ENCODE data around the gene L1TD1.

Gene L1TD1

DNA sequence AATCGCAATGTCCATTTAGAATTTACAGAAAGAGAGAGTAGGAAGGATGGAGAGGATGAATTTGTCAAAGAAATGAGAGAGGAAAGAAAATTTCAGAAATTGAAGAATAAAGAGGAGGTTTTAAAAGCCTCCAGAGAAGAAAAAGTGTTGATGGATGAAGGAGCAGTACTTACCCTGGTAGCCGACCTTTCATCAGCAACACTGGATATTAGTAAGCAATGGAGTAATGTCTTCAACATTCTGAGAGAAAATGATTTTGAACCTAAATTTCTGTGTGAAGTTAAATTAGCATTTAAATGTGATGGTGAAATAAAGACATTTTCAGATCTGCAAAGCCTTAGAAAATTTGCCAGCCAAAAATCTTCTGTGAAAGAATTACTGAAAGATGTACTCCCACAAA lies 12.5 kb downstream of the L1TD1 start:
- DNase-seq (ENCODE audit: low read depth): no peak
- TF ChIP-seq, protein P1, sequence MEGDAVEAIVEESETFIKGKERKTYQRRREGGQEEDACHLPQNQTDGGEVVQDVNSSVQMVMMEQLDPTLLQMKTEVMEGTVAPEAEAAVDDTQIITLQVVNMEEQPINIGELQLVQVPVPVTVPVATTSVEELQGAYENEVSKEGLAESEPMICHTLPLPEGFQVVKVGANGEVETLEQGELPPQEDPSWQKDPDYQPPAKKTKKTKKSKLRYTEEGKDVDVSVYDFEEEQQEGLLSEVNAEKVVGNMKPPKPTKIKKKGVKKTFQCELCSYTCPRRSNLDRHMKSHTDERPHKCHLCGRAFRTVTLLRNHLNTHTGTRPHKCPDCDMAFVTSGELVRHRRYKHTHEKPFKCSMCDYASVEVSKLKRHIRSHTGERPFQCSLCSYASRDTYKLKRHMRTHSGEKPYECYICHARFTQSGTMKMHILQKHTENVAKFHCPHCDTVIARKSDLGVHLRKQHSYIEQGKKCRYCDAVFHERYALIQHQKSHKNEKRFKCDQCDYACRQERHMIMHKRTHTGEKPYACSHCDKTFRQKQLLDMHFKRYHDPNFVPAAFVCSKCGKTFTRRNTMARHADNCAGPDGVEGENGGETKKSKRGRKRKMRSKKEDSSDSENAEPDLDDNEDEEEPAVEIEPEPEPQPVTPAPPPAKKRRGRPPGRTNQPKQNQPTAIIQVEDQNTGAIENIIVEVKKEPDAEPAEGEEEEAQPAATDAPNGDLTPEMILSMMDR (IDR thresholded peaks at IDR 0.05; ENCODE audit: control insufficient read depth, insufficient read depth, low read depth, low read length, missing control alignments): no peak

DNA sequence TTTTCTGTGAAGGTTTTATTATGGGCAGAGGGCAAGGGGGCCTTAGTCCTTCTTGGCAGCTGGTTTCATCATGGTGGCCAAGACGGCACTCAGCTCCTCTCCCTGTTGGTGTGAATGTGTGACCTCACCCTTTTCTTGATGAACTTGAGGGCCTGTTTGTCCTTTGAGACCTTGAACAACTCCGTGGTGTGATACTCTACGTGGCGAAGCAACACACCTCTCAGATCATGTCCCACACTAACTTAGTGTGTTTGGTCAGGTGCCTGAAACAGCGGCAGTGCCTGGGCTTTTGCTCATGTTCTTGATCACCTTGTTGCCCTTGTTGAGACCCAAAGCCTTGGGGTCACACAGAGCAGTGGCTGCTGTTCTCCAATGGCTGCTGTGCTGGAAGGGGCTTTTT lies 13.4 kb downstream of the L1TD1 start:
- no peak for DNase-seq (ENCODE audit: low read depth)
- TF ChIP-seq, protein P1 (IDR thresholded peaks at IDR 0.05; ENCODE audit: control insufficient read depth, insufficient read depth, low read depth, low read length, missing control alignments): no peak

More for the DNA sequence above, 12.5 kb downstream of the L1TD1 start:
- no peak overlapping the region for H3K4me3 ChIP-seq (ENCODE audit: control insufficient read depth, low read depth, low read length)

DNA sequence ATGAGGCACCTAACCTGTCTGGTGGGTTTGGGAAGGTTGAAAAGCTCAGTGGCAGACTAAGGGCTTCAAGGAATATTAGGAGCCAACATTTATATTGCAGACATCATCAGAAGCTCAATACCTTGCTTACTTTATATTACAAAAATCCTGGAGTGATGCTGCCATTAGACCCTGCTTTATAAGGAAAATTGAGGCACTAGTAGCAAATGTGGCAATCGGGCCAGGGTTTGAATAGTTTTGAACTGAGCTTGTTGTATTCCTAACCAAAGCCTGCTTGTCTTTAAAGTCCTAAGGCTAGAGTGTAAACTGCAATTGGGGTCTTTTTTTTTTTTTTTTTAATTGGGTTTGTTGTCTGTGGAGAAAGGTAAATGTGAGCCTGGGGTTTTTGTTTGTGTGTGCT lies 14.3 kb downstream of the L1TD1 start:
- TF ChIP-seq, protein P1 (IDR thresholded peaks at IDR 0.05; ENCODE audit: control insufficient read depth, insufficient read depth, low read depth, low read length, missing control alignments): no peak
- DNase-seq (ENCODE audit: low read depth): no peak
- no peak overlapping the region for H3K4me3 ChIP-seq (ENCODE audit: control insufficient read depth, low read depth, low read length)

More for the DNA sequence above, 13.4 kb downstream of the L1TD1 start:
- no peak overlapping the region for H3K4me3 ChIP-seq (ENCODE audit: control insufficient read depth, low read depth, low read length)

DNA sequence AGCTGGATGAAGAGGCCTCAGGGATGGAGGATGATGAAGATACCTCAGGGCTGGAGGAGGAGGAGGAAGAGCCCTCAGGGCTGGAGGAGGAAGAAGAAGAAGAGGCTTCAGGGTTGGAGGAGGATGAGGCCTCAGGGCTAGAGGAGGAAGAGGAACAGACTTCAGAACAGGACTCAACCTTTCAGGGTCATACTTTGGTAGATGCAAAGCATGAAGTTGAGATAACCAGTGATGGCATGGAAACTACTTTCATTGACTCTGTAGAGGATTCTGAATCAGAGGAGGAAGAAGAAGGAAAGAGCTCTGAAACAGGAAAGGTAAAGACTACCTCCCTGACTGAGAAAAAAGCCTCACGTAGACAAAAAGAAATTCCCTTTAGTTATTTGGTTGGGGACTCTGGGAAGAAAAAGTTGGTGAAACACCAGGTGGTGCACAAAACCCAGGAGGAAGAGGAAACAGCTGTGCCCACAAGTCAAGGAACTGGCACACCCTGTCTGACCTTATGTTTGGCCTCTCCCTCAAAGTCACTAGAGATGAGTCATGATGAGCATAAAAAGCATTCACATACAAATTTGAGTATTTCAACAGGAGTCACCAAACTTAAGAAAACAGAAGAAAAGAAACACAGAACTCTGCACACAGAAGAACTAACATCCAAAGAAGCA lies 15.4 kb downstream of the L1TD1 start:
- TF ChIP-seq, protein P1 (IDR thresholded peaks at IDR 0.05; ENCODE audit: control insufficient read depth, insufficient read depth, low read depth, low read length, missing control alignments): no peak
- H3K4me3 ChIP-seq (ENCODE audit: control insufficient read depth, low read depth, low read length): no peak overlapping the region
- DNase-seq (ENCODE audit: low read depth): no peak

DNA sequence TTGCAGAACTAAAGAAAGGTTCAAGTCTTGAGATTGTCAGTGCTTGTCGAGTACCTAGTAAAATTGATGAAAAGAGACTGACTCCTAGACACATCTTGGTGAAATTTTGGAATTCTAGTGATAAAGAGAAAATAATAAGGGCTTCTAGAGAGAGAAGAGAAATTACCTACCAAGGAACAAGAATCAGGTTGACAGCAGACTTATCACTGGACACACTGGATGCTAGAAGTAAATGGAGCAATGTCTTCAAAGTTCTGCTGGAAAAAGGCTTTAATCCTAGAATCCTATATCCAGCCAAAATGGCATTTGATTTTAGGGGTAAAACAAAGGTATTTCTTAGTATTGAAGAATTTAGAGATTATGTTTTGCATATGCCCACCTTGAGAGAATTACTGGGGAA lies 16.3 kb downstream of the L1TD1 start:
- no peak overlapping the region for H3K4me3 ChIP-seq (ENCODE audit: control insufficient read depth, low read depth, low read length)
- no peak for DNase-seq (ENCODE audit: low read depth)
- TF ChIP-seq, protein P1 (IDR thresholded peaks at IDR 0.05; ENCODE audit: control insufficient read depth, insufficient read depth, low read depth, low read length, missing control alignments): no peak

DNA sequence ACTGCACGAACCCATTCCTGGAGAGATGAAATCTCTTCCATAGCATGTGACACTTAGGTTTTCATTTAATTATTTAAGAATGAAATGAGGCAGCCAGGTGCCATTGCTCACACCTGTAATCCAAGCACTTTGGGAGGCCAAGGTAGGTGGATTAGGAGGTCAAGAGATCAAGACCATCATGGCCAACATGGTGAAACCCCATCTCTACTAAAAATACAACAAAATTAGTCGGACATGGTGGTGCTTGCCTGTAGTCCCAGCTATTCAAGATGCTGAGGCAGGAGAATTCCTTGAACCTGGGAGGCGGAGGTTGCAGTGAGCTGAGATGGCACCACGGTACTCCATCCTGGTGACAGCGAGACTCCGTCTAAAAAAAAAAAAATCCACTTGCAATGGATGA lies 17.8 kb downstream of the L1TD1 start:
- TF ChIP-seq, protein P1 (IDR thresholded peaks at IDR 0.05; ENCODE audit: control insufficient read depth, insufficient read depth, low read depth, low read length, missing control alignments): no peak
- no peak overlapping the region for H3K4me3 ChIP-seq (ENCODE audit: control insufficient read depth, low read depth, low read length)
- DNase-seq (ENCODE audit: low read depth): no peak

Data from AG09309 (cell line).